ENCODE measurements around the gene NUDCD3.

- TF ChIP-seq CTCF (IDR thresholded peaks at IDR 0.05), result no peak
- no peak for TF ChIP-seq EZH2phosphoT487 (IDR thresholded peaks at IDR 0.05)
- TF ChIP-seq EZH2 (IDR thresholded peaks at IDR 0.05), result no peak
These were observed 113.9 kb downstream of the NUDCD3 start for GRCh38 chr7:44376429-44377133.
